H1 (cell line): ENCODE data around the gene CMSS1. TPM values are rescaled to one million over a fixed set of nuclear protein-coding genes. Genes with fewer than 3 reads are reported as not detected.

Source experiments
- BRCA1 ChIP-seq: IDR thresholded peaks from 2 replicates; pipeline ENCODE4 v1.6.1; 2012; ENCODE audit warnings: low read depth, low read length, improper control_type of control experiment
- EZH2 ChIP-seq: fragments of 200-600 bp; sonication (generic); IDR thresholded peaks from 2 replicates; pipeline ENCODE4 v1.7.1; 2012; ENCODE audit warnings: low read depth, mild to moderate bottlenecking, moderate library complexity, low read length, inconsistent platforms; ENCODE audit not compliant: severe bottlenecking
- MAFK ChIP-seq: IDR thresholded peaks from 2 replicates; pipeline ENCODE4 v1.6.1; 2012; ENCODE audit warnings: low read depth, mild to moderate bottlenecking, improper control_type of control experiment, low read length
- ZNF274 ChIP-seq: IDR thresholded peaks from 2 replicates; pipeline ENCODE4 v1.7.0; 2012; ENCODE audit warnings: low read length, borderline replicate concordance; ENCODE audit errors: extremely low read depth
- polyA plus RNA-seq, 7 experiments: library from polyadenylated mRNA; depleted of rRNA in 3 of 7; stranded (reverse) in 5 of 7; unstranded in 2 of 7; fragments of >200 nt in 5 of 7; fragments of 200-250 nt in 2 of 7; gene quantifications; 1 replicate in 5 of 7; 2 replicates in 1 of 7; 4 replicates in 1 of 7; pipeline versions ENCODE4 v1.2.1 to v1.2.3, GENCODE V29; 2011 to 2013; ENCODE audit warnings: missing spikeins in 2 of 7, mixed read lengths in 2 of 7
- total RNA-seq: library from RNA; stranded (reverse); fragmentation: NEBNext Ultra II Directional; extraction: Animal tissue kit (Norgen Biotek cat#: 25700); gene quantifications from 2 replicates; pipeline ENCODE4 v1.2.1, GENCODE V29; 2021
- TF ChIP-seq, protein P1 (sequence below): fragments of 300-600 bp; sonication (generic); IDR thresholded peaks from 2 replicates; pipeline ENCODE4 v1.7.1; 2012; ENCODE audit warnings: low read length, moderate library complexity, mild to moderate bottlenecking, inconsistent platforms; ENCODE audit not compliant: insufficient replicate concordance
- TF ChIP-seq, protein P2 (sequence below): IDR thresholded peaks from 2 replicates; pipeline ENCODE4 v1.6.1; 2011; ENCODE audit warnings: low read length, improper control_type of control experiment

CMSS1 gene
- total and polyA plus RNA-seq, 2 of the 8 experiments (the other 6 are each of a cell fraction or from before 2014, with no cell fraction given) = 15.2 to 75.1 TPM

DNA sequence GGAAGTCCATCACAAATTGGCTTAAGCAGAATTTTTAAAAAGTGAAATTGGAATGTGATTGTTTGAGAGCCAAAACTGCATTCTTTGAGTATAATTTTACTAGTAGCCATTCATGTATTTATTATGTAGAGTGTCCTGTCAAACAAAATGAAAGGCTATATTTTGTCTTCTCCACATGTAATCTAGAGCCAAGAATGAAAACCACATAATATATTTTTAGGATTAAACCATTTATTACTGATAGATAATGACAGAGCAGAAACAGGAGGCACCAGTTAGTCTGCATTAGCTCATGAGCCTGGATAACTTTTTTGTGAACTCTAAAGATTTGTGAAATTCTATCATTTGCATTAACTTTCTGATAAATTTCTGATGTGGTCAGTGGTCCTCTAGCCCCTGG lies 166.5 kb downstream of the CMSS1 start (continued):
- TF ChIP-seq, protein P1, sequence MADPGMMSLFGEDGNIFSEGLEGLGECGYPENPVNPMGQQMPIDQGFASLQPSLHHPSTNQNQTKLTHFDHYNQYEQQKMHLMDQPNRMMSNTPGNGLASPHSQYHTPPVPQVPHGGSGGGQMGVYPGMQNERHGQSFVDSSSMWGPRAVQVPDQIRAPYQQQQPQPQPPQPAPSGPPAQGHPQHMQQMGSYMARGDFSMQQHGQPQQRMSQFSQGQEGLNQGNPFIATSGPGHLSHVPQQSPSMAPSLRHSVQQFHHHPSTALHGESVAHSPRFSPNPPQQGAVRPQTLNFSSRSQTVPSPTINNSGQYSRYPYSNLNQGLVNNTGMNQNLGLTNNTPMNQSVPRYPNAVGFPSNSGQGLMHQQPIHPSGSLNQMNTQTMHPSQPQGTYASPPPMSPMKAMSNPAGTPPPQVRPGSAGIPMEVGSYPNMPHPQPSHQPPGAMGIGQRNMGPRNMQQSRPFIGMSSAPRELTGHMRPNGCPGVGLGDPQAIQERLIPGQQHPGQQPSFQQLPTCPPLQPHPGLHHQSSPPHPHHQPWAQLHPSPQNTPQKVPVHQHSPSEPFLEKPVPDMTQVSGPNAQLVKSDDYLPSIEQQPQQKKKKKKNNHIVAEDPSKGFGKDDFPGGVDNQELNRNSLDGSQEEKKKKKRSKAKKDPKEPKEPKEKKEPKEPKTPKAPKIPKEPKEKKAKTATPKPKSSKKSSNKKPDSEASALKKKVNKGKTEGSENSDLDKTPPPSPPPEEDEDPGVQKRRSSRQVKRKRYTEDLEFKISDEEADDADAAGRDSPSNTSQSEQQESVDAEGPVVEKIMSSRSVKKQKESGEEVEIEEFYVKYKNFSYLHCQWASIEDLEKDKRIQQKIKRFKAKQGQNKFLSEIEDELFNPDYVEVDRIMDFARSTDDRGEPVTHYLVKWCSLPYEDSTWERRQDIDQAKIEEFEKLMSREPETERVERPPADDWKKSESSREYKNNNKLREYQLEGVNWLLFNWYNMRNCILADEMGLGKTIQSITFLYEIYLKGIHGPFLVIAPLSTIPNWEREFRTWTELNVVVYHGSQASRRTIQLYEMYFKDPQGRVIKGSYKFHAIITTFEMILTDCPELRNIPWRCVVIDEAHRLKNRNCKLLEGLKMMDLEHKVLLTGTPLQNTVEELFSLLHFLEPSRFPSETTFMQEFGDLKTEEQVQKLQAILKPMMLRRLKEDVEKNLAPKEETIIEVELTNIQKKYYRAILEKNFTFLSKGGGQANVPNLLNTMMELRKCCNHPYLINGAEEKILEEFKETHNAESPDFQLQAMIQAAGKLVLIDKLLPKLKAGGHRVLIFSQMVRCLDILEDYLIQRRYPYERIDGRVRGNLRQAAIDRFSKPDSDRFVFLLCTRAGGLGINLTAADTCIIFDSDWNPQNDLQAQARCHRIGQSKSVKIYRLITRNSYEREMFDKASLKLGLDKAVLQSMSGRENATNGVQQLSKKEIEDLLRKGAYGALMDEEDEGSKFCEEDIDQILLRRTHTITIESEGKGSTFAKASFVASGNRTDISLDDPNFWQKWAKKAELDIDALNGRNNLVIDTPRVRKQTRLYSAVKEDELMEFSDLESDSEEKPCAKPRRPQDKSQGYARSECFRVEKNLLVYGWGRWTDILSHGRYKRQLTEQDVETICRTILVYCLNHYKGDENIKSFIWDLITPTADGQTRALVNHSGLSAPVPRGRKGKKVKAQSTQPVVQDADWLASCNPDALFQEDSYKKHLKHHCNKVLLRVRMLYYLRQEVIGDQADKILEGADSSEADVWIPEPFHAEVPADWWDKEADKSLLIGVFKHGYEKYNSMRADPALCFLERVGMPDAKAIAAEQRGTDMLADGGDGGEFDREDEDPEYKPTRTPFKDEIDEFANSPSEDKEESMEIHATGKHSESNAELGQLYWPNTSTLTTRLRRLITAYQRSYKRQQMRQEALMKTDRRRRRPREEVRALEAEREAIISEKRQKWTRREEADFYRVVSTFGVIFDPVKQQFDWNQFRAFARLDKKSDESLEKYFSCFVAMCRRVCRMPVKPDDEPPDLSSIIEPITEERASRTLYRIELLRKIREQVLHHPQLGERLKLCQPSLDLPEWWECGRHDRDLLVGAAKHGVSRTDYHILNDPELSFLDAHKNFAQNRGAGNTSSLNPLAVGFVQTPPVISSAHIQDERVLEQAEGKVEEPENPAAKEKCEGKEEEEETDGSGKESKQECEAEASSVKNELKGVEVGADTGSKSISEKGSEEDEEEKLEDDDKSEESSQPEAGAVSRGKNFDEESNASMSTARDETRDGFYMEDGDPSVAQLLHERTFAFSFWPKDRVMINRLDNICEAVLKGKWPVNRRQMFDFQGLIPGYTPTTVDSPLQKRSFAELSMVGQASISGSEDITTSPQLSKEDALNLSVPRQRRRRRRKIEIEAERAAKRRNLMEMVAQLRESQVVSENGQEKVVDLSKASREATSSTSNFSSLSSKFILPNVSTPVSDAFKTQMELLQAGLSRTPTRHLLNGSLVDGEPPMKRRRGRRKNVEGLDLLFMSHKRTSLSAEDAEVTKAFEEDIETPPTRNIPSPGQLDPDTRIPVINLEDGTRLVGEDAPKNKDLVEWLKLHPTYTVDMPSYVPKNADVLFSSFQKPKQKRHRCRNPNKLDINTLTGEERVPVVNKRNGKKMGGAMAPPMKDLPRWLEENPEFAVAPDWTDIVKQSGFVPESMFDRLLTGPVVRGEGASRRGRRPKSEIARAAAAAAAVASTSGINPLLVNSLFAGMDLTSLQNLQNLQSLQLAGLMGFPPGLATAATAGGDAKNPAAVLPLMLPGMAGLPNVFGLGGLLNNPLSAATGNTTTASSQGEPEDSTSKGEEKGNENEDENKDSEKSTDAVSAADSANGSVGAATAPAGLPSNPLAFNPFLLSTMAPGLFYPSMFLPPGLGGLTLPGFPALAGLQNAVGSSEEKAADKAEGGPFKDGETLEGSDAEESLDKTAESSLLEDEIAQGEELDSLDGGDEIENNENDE = no peak
- TF ChIP-seq MAFK (no peak), ZNF274 (no peak), EZH2 (no peak), BRCA1 (no peak)
- TF ChIP-seq, protein P2, sequence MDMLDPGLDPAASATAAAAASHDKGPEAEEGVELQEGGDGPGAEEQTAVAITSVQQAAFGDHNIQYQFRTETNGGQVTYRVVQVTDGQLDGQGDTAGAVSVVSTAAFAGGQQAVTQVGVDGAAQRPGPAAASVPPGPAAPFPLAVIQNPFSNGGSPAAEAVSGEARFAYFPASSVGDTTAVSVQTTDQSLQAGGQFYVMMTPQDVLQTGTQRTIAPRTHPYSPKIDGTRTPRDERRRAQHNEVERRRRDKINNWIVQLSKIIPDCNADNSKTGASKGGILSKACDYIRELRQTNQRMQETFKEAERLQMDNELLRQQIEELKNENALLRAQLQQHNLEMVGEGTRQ = no peak
